Activated CD8-positive, alpha-beta memory T cell treated with anti-CD3 and anti-CD28 coated beads, Interleukin-2, amount 50 U/mL, for 24 hours (primary cell): ENCODE data around the gene IFT52.
"Not testable (repeated sequence)": the region's sequence is repeated elsewhere in the genome, so short reads cannot be mapped to it uniquely, and the experiment has no call there.

Experiments
- DNase-seq: peaks from one replicate; pipeline ENCODE4 v3.0.0-alpha.2; 2020; ENCODE audit errors: extremely low read depth

IFT52 gene

GRCh38 chr20:43567477-43567876 is 23.3 kb upstream of the IFT52 start:
- no peak for DNase-seq

GRCh38 chr20:43568706-43569105 is 22.0 kb upstream of the IFT52 start:
- DNase-seq = no peak

GRCh38 chr20:43569282-43569681 is 21.5 kb upstream of the IFT52 start:
- no peak for DNase-seq

- DNase-seq = no peak
Observed at GRCh38 chr20:43570496-43570895, 20.2 kb upstream of the IFT52 start.

- DNase-seq = no peak
Observed at GRCh38 chr20:43571310-43571709, 19.4 kb upstream of the IFT52 start.

- no peak for DNase-seq
Observed at GRCh38 chr20:43571771-43572170, 19.0 kb upstream of the IFT52 start.

- DNase-seq = no peak
Observed at GRCh38 chr20:43572891-43573290, 17.8 kb upstream of the IFT52 start.

- no peak for DNase-seq
Observed at GRCh38 chr20:43576108-43576507, 14.6 kb upstream of the IFT52 start.

GRCh38 chr20:43579861-43580793 is 10.6 kb upstream of the IFT52 start:
- DNase-seq = no peak

GRCh38 chr20:43583133-43583864 is 7.4 kb upstream of the IFT52 start:
- DNase-seq = no peak

GRCh38 chr20:43583982-43584432 is 6.7 kb upstream of the IFT52 start:
- DNase-seq = no peak

- no peak for DNase-seq
Observed at GRCh38 chr20:43584448-43585136, 6.1 kb upstream of the IFT52 start.

- no peak for DNase-seq
Observed at GRCh38 chr20:43586641-43587040, 4.1 kb upstream of the IFT52 start.

GRCh38 chr20:43588526-43588925 is 2.2 kb upstream of the IFT52 start:
- not testable (repeated sequence) for DNase-seq

GRCh38 chr20:43590036-43590391 is 723 bp upstream of the IFT52 start:
- DNase-seq = no peak

- DNase-seq = not testable (repeated sequence)
Observed at GRCh38 chr20:43601960-43602359, 11.2 kb downstream of the IFT52 start.

GRCh38 chr20:43603124-43603523 is 12.4 kb downstream of the IFT52 start:
- DNase-seq = no peak

- DNase-seq = no peak
Observed at GRCh38 chr20:43605715-43606114, 15.0 kb downstream of the IFT52 start.

GRCh38 chr20:43607278-43607677 is 16.5 kb downstream of the IFT52 start:
- DNase-seq = not testable (repeated sequence)

- no peak for DNase-seq
Observed at GRCh38 chr20:43631598-43631997, 40.9 kb downstream of the IFT52 start.

- DNase-seq = no peak
Observed at GRCh38 chr20:43636429-43636828, 45.7 kb downstream of the IFT52 start.

GRCh38 chr20:43642548-43642947 is 51.8 kb downstream of the IFT52 start:
- no peak for DNase-seq
